ENCODE data around the gene MED16.

The MED16 gene

DNA sequence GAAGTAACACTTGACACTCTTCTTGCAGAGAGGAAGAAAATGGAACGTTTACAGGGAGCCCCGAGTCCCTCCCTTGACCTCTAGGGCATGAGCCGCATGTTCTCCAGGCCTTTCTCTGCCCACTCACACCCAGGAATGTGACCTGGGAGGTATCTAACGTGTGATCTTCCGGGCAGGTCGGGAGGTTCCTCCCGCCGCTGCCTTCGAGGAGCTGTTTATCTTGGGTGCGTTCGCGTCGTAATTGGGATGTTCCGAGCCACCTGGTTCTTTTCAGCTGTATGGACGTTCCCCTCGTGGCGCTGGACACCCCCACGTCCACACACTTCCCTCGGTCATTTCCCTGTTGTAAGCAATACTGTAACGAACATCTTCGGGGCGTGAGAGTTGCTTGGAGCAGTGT is 46.5 kb upstream of the MED16 start:
- no peak overlapping the region for H3K4me3 ChIP-seq (ENCODE audit: low read length, poor library complexity, severe bottlenecking)
- peaks cover 22% of the 10 kb centered on the region; the same call in 1 of the 2 replicates for H3K79me2 ChIP-seq (ENCODE audit: insufficient read depth, low read length)
- H3F3A ChIP-seq (ENCODE audit: low read depth), result no peaks in the 10 kb centered on the region
- peaks cover 9% of the 10 kb centered on the region for H4K20me1 ChIP-seq (ENCODE audit: insufficient read depth, low read length, poor library complexity, severe bottlenecking)
- no peak overlapping the region for H3K9ac ChIP-seq (ENCODE audit: low read depth, low read length, poor library complexity, severe bottlenecking)
- no peaks in the 10 kb centered on the region for H3K4me1 ChIP-seq (ENCODE audit: insufficient read depth, low read length, poor library complexity, severe bottlenecking)
- no peak for TF ChIP-seq EZH2phosphoT487 (IDR thresholded peaks at IDR 0.05; ENCODE audit: borderline replicate concordance)
- TF ChIP-seq, protein P1, sequence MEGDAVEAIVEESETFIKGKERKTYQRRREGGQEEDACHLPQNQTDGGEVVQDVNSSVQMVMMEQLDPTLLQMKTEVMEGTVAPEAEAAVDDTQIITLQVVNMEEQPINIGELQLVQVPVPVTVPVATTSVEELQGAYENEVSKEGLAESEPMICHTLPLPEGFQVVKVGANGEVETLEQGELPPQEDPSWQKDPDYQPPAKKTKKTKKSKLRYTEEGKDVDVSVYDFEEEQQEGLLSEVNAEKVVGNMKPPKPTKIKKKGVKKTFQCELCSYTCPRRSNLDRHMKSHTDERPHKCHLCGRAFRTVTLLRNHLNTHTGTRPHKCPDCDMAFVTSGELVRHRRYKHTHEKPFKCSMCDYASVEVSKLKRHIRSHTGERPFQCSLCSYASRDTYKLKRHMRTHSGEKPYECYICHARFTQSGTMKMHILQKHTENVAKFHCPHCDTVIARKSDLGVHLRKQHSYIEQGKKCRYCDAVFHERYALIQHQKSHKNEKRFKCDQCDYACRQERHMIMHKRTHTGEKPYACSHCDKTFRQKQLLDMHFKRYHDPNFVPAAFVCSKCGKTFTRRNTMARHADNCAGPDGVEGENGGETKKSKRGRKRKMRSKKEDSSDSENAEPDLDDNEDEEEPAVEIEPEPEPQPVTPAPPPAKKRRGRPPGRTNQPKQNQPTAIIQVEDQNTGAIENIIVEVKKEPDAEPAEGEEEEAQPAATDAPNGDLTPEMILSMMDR (conservative IDR thresholded peaks at IDR 0.05; ENCODE audit: low read length), result no peak
- no peak overlapping the region for H2AFZ ChIP-seq (ENCODE audit: low read length)
- H3K4me2 ChIP-seq (ENCODE audit: low read depth, low read length, poor library complexity, severe bottlenecking), result no peak overlapping the region
- no peaks in the 10 kb centered on the region for H3K9me2 ChIP-seq (replicated peaks; ENCODE audit: low read depth, low read length)
- H3K9me3 ChIP-seq (ENCODE audit: insufficient read depth, low read depth, low read length), result no peaks in the 10 kb centered on the region
- peaks cover 5% of the 10 kb centered on the region; the same call in 1 of the 2 replicates for H3K36me3 ChIP-seq (ENCODE audit: insufficient read depth, low read length)
- H3K27me3 ChIP-seq (ENCODE audit: insufficient read depth, low read length, poor library complexity, severe bottlenecking), result no peaks in the 10 kb centered on the region

DNA sequence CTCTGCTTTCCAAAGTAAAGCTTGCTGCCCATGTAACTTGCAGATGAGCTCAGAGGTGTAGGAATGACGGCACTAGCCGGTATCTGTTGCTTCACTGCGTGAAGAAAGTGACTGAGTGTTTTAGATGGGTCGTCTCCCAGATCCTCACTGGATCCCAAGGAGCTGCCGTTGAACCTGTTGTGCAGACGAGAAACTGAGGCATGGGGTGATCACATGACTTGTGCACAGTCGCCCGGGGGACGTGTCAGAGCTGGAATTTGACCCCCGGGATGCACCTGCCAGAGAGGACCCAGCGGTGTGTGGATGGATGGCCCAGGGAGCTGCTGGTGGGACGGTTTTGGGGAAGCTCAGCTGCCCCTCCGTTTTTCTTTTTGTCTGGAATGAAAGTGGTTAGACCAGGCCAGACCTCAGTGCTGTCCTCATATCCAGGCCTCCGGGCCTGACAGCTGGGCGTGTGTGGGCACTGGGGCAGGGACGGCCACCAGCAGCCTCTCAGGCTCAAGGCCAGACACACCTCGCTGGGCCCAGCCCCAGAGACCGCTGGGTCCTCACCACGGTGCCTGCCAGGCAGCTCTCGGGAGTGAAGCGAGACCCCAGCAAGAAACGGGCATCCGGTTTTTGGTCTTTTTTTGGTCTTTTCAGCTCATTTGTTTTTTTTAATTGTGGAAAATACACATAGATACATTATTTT is 45.4 kb upstream of the MED16 start:
- no peaks in the 10 kb centered on the region for H3F3A ChIP-seq (ENCODE audit: low read depth)
- no peak overlapping the region for H2AFZ ChIP-seq (ENCODE audit: low read length)
- H3K79me2 ChIP-seq (ENCODE audit: insufficient read depth, low read length), result peaks cover 29% of the 10 kb centered on the region; the same call in 1 of the 2 replicates
- H3K4me2 ChIP-seq (ENCODE audit: low read depth, low read length, poor library complexity, severe bottlenecking), result no peak overlapping the region
- peaks cover 12% of the 10 kb centered on the region for H4K20me1 ChIP-seq (ENCODE audit: insufficient read depth, low read length, poor library complexity, severe bottlenecking)
- TF ChIP-seq, protein P1 (conservative IDR thresholded peaks at IDR 0.05; ENCODE audit: low read length), result no peak
- no peak for TF ChIP-seq EZH2phosphoT487 (IDR thresholded peaks at IDR 0.05; ENCODE audit: borderline replicate concordance)
- H3K27me3 ChIP-seq (ENCODE audit: insufficient read depth, low read length, poor library complexity, severe bottlenecking), result no peaks in the 10 kb centered on the region
- no peak overlapping the region for H3K4me3 ChIP-seq (ENCODE audit: low read length, poor library complexity, severe bottlenecking)
- no peaks in the 10 kb centered on the region for H3K9me2 ChIP-seq (replicated peaks; ENCODE audit: low read depth, low read length)
- H3K4me1 ChIP-seq (ENCODE audit: insufficient read depth, low read length, poor library complexity, severe bottlenecking), result no peaks in the 10 kb centered on the region
- no peaks in the 10 kb centered on the region; the same call in 1 of the 2 replicates for H3K36me3 ChIP-seq (ENCODE audit: insufficient read depth, low read length)
- H3K9ac ChIP-seq (ENCODE audit: low read depth, low read length, poor library complexity, severe bottlenecking), result no peak overlapping the region
- H3K9me3 ChIP-seq (ENCODE audit: insufficient read depth, low read depth, low read length), result no peaks in the 10 kb centered on the region

DNA sequence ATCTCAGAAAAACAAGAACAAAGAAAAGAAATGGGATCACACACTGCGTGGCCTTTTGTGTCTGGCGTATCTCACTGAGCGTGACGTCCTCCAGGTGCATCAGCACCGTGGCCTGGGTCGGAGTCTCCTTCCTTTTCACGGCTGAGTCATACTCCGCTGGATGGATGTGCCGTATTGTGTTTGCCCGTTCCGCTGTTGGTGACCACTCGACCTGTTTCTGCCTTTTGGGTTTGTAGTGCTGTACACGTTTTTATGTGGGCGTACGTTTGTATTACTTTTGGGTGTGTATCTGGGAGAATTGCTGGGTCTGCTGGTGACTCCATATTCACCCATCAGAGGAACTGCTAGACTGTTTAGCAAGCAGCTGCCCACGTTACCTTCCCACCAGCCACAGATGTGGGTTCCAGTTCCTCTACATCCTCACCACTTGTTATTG is 44.3 kb upstream of the MED16 start:
- Histone ChIP-seq H3K9ac (ENCODE audit: low read depth, low read length, poor library complexity, severe bottlenecking) (no peak overlapping the region), H3K4me2 (ENCODE audit: low read depth, low read length, poor library complexity, severe bottlenecking) (no peak overlapping the region), H2AFZ (ENCODE audit: low read length) (no peak overlapping the region), H3K9me3 (ENCODE audit: insufficient read depth, low read depth, low read length) (no peaks in the 10 kb centered on the region), H3K4me3 (ENCODE audit: low read length, poor library complexity, severe bottlenecking) (no peak overlapping the region), H3K9me2 (replicated peaks; ENCODE audit: low read depth, low read length) (no peaks in the 10 kb centered on the region), H4K20me1 (ENCODE audit: insufficient read depth, low read length, poor library complexity, severe bottlenecking) (peaks cover 13% of the 10 kb centered on the region), H3K79me2 (ENCODE audit: insufficient read depth, low read length) (peaks cover 38% of the 10 kb centered on the region; the same call in 1 of the 2 replicates), H3F3A (ENCODE audit: low read depth) (no peaks in the 10 kb centered on the region), H3K27me3 (ENCODE audit: insufficient read depth, low read length, poor library complexity, severe bottlenecking) (no peaks in the 10 kb centered on the region), H3K4me1 (ENCODE audit: insufficient read depth, low read length, poor library complexity, severe bottlenecking) (no peaks in the 10 kb centered on the region), H3K36me3 (ENCODE audit: insufficient read depth, low read length) (peaks cover 4% of the 10 kb centered on the region; the same call in 1 of the 2 replicates)
- TF ChIP-seq, protein P1 (conservative IDR thresholded peaks at IDR 0.05; ENCODE audit: low read length), result no peak
- TF ChIP-seq EZH2phosphoT487 (IDR thresholded peaks at IDR 0.05; ENCODE audit: borderline replicate concordance), result no peak
